HUDEP-2 (cell line): ENCODE results near the gene PLA2G1B.

Experiments
- DNase-seq, 76 experiments: peaks; one replicate each; lab custom pipeline; 2025; ENCODE audit not compliant: unreplicated experiment in 76 of 76; lab: John Stamatoyannopoulos, UW

PLA2G1B gene

DNA sequence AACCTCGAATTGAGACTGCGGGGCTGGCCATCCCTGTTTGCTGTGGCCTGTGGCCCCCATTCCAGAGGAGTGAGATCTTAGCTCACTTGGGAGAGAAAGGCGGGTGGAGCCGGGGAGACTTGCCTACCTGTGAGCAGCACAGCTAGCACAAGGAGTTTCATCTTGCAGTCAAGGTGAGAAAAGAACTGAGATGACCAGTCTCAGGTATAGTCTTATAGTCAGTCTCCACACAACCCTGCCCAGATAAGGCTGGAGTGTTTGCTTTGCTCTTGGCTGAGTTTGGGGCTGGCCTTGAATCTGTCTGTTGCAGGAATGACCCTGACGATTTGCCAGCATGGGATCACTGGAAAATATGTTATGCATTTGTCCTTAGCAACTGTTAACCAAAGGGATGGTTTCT is at the start of gene PLA2G1B:
PLA2G1B (minus strand) TSS at position 187 of the 400 bp plus-strand sequence; CDS start at position 161, 26 bp downstream.
- DNase-seq, result no peak

DNA sequence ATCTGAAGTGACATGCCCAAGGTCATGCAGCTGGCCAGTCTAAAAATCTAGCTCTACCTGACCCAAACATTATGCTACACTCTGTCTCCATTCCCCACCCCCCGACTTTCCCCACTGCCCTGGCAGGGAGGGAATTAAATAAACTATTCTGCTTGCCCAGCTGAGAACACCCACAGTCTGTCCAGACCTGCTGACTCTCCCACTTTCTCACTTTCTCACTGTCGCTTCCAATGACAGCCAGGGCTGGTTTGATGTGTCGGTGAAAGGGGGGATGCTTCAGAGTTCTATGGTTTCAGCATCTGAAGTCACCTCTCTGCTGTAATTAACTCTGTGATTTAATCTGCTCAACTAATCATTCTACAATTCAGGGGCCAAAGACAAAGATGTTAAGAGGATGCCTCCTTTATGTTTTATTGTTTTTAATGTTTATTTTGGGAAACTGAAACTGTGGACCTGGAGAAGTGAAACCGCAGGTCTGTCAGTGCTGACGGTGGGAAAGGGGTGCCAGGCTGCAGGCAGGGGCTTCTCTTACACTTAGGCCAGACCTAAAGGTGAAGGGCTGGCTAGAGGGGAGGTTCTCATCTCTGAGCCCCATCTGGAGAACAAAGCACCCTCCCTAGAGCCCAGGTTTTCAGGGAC is 49.5 kb upstream of the PLA2G1B start:
- no peak for DNase-seq

GRCh38 chr12:120376416-120376815 is 48.8 kb upstream of the PLA2G1B start:
- DNase-seq, result no peak

- DNase-seq, result no peak
Observed at GRCh38 chr12:120376009-120376408, 48.4 kb upstream of the PLA2G1B start.

DNA sequence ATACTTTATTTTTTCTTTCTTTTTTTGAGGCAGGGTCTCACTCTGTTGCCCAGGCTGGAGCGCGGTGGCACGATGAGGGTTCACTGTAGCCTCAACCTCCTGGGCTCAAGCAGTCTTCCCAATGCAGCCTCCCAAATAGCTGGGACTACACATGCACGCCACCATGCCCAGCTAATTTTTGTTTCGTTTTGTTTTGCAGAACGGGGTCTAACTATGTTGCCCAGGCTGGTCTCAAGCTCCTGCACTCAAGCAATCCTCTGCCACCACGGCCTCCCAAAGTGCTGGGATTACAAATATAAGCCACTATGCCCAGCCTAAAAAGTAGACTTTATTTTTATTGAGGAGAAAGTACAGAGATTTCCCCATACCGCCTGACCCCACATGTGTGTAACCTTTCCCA is 46.1 kb upstream of the PLA2G1B start:
- no peak for DNase-seq

- no peak for DNase-seq
Observed at GRCh38 chr12:120370343-120371243, 43.0 kb upstream of the PLA2G1B start.

- no peak for DNase-seq
Observed at GRCh38 chr12:120369603-120370342, 42.2 kb upstream of the PLA2G1B start.

DNA sequence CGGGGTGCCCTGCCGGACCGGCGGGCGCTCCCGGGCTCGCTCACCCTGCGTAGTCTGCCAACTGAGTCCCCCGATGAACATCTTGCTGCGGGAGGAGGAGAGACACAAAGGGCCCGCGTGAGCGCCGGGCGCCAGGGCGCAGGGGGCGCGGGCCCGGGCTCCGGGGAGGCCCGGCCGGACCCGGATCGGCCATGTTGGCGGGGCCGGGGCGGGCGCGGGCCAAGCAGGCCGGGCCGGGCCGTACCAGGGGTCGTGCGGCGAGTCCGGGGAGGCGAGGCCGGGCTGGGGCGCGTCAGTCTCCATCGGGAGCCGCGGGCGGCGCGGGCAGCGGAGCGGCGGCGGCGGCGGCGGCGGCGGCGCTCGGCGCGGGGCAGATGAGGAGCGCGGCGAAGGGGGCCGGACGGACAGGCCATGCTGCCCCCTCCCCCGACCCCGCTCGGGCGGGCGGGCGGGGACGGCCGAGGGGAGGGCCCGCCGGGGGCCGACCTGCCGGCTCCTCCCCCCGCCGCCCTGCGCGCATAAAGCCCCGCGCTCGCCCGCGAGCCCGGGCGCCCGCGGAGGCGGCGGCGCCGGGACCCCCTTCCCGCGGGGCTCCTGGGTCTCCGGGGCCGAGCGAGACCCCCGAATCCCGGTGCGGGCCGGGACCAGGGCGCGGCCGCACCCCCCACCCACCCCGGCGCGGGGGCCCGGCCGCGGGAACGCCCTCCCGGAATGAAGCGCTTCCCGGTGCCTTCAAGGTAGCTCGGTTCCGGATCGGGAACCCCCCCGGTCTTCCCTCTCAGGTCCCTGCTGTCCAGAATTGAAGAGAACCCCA is 41.4 kb upstream of the PLA2G1B start, which contains the start of gene MSI1:
MSI1 (minus strand) TSS at position 376 of the 814 bp plus-strand sequence; CDS start at position 303, 73 bp downstream.
- DNase-seq, result no peak

DNA sequence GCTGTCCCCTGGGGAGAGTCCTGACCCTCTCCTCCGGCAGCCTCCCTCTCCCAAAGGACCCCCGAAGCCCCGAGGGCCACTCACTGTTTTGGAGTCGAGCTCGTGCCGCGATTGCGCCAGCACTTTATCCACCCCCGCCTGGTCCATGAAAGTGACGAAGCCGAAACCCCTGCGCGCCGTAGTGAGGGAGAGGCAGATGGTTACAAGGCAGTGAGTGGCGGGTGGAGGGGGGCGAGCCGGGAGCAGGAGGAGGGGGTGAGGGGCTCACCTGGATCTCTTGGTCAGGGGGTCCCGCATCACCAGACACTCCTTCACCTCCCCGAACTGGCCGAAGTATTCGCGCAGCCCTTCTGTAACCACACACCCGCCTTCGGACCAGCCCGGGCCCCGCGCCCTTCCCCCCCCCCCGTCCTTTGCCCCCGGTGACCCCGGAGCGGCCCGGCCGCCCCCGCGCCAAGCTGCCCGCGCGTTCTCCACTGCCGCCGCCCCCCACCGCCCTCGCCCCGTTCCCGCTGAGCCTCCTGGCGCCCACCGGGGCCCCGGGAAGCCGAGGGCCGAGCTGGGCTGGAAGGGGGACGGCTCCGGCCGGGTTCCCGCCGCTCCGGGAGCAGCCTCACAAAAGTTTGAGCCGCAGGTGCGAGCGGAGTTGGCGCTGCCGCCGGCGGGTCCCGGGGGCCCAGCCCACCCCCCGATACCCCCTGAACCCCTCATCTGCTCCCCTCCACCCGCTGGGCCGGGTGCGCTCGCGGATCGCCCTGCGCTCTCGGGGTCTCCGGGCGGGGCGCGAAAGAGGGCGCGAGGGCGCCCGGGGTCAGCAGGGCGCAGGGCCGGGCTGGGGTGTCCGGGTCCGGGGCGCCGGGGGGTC is 40.6 kb upstream of the PLA2G1B start:
- no peak for DNase-seq

DNA sequence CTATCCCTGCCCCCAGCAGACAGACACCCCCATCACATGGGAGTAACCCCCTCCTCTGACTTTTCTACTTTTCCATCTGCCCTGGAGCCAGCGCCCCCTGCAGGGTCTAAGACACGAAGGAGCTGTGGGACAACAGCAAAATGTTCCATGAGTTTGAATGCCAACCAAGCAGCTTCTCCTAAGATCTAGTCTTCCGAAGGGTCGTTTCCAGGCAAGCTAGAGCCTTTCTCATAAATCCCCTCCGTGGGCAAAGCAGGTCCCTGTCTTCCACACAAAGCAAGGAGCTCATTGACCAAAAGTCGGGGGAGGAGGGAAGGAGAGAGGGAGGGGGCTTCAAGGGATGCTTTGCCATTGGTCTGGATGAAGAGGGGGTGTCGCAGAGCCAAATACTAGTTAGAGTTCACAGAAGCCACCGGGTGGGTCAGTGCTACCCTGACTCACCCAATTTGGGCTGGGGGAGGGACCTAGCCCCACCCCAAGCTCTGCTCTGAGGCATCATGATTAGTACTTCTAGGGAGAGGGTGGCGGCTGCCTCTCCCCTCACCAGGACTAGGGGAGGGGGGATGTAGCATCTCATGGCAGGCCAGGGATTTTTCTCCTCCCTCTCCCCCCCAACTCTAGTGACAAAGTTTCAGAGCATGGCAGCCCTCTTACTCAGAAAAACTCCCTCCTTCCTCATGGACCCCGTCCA is 39.8 kb upstream of the PLA2G1B start:
- peak in 1 of 76 experiments; percentile 2 for DNase-seq

DNA sequence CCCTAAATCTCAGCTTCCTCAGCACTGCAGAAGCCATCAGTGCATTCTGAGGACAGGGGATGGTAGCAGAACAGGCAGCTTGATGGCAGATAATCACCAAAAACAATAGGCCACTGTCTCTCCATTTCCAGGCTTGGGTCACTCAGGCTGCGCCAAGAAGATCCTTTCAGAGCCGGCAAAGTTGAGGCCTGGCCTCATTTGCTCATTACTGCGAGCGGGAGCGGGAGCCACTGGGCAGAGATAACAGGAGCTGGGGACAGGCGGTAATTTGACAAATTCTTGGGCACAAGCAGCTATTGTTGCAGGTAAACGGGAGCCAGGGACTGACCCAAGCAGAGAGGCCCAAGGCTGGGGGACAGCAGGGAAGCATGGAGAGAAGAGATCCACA is 39.3 kb upstream of the PLA2G1B start:
- DNase-seq, result no peak

GRCh38 chr12:120366341-120366705 is 38.7 kb upstream of the PLA2G1B start:
- no peak for DNase-seq

- DNase-seq, result peak in 10 of 76 experiments; percentile 4 to 54 (median 32)
Observed at GRCh38 chr12:120365675-120366340, 38.2 kb upstream of the PLA2G1B start.

GRCh38 chr12:120364487-120364886 is 36.9 kb upstream of the PLA2G1B start:
- DNase-seq, result no peak

- no peak for DNase-seq
Observed at GRCh38 chr12:120363274-120363855, 35.8 kb upstream of the PLA2G1B start.

GRCh38 chr12:120362516-120363273 is 35.1 kb upstream of the PLA2G1B start:
- DNase-seq, result no peak

DNA sequence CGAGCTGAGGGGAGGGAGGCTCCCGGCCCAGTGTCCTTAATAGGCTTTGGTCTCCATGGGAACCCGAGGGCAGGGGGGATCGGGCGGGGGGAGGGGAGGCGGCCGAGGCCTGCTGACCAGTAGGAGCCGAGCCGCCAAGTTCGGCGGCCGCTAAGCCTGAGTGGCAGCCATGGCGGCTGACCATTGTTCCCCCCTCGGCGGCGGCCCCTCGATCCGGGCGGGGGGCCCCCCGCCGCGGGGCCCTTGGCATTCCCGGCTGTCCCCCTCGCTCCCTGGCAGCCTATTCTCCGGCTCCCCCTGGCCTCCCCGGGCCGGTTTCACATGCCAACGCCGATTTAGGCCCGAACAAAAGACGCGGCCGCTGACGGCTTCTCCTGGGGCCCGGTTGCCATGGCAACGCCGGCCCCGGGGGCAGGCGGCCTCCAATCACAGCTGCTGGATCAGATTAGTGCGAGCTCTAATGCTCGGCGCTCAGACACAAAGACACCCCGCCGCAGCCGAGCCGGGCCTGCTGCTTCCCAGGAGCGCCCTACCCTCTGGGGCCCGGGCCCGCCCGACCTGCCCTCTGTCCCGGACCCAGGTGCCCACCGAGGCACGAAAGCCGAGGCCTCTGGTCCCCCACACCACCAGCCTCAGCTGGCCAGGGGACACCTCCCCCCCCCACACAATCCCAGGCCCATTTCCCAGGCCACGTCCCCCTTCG is 34.1 kb upstream of the PLA2G1B start:
- peak in 1 of 76 experiments; percentile 12 for DNase-seq
